Activated CD4-positive, alpha-beta T cell treated with anti-CD3 and anti-CD28 coated beads, Interleukin-10, Interleukin-2, amounts not matched to agents 100 ng/mL and 50 ng/mL, durations not matched to agents 16 hours and 8 hours (primary cell): ENCODE results near the gene DDX49.
"Not testable (repeated sequence)": the region's sequence is repeated elsewhere in the genome, so short reads cannot be mapped to it uniquely, and the experiment has no call there.

ENCODE experiments used
- DNase-seq: peaks from one replicate; pipeline ENCODE4 v3.0.0-alpha.2; 2020

Gene DDX49

GRCh38 chr19:18943465-18943864 is 23.9 kb downstream of the DDX49 start:
- no peak for DNase-seq

- DNase-seq = no peak
Measured at GRCh38 chr19:18945297-18945696, 25.8 kb downstream of the DDX49 start.

GRCh38 chr19:18946335-18946734 is 26.8 kb downstream of the DDX49 start:
- no peak for DNase-seq

- no peak for DNase-seq
Measured at GRCh38 chr19:18946918-18947317, 27.4 kb downstream of the DDX49 start.

GRCh38 chr19:18948075-18948975 is 28.8 kb downstream of the DDX49 start:
- no peak for DNase-seq

- no peak for DNase-seq
Measured at GRCh38 chr19:18948976-18949356, 29.5 kb downstream of the DDX49 start.

- DNase-seq = no peak
Measured at GRCh38 chr19:18949858-18950257, 30.3 kb downstream of the DDX49 start.

- no peak for DNase-seq
Measured at GRCh38 chr19:18951721-18952281, 32.3 kb downstream of the DDX49 start.

GRCh38 chr19:18952364-18953003 is 33.0 kb downstream of the DDX49 start:
- not testable (repeated sequence) for DNase-seq

GRCh38 chr19:18954094-18954493 is 34.6 kb downstream of the DDX49 start:
- no peak for DNase-seq

GRCh38 chr19:18955042-18955441 is 35.5 kb downstream of the DDX49 start:
- no peak for DNase-seq

- DNase-seq = no peak
Measured at GRCh38 chr19:18960370-18960769, 40.9 kb downstream of the DDX49 start.

- no peak for DNase-seq
Measured at GRCh38 chr19:18961767-18962620, 42.5 kb downstream of the DDX49 start.

GRCh38 chr19:18964121-18964520 is 44.6 kb downstream of the DDX49 start:
- DNase-seq = no peak

- DNase-seq = no peak
Measured at GRCh38 chr19:18966307-18966706, 46.8 kb downstream of the DDX49 start.

GRCh38 chr19:18967358-18968146 is 48.0 kb downstream of the DDX49 start:
- no peak for DNase-seq

GRCh38 chr19:18969931-18970659 is 50.6 kb downstream of the DDX49 start:
- no peak for DNase-seq

GRCh38 chr19:18972301-18972811 is 52.8 kb downstream of the DDX49 start:
- no peak for DNase-seq

- no peak for DNase-seq
Measured at GRCh38 chr19:18972851-18973250, 53.3 kb downstream of the DDX49 start.

GRCh38 chr19:18975011-18975410 is 55.5 kb downstream of the DDX49 start:
- DNase-seq = no peak

GRCh38 chr19:18975869-18976268 is 56.4 kb downstream of the DDX49 start:
- DNase-seq = no peak
